HG02588 (cell line): ENCODE measurements around the gene PNLIPRP2.

Source experiments
- ATAC-seq: cut with Tn5 transposase; IDR thresholded peaks from one replicate; pipeline ENCODE4 v1.9.1; 2021; ENCODE audit warnings: mild to moderate bottlenecking, moderate library complexity; ENCODE audit not compliant: unreplicated experiment

PNLIPRP2 gene

DNA sequence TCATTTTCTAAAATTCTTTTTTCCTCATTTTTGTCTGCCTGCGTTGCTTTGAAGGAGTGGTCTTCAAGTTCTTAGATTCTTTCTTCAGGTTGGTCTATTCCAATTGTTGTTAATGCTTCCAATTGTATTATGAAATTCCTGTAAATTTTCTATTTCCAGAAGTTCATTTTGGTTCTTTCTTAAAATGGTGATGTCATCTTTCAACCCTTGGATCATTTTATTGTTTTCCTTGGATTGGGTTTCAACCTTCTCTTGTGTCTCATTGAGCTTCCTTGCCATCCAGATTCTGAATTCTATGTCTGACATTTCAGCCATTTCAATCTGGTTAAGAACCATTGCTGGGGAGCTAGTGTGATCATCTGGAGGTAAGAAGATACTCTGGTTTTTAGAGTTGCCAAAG lies 33.1 kb downstream of the PNLIPRP2 start:
- ATAC-seq, result no peak

DNA sequence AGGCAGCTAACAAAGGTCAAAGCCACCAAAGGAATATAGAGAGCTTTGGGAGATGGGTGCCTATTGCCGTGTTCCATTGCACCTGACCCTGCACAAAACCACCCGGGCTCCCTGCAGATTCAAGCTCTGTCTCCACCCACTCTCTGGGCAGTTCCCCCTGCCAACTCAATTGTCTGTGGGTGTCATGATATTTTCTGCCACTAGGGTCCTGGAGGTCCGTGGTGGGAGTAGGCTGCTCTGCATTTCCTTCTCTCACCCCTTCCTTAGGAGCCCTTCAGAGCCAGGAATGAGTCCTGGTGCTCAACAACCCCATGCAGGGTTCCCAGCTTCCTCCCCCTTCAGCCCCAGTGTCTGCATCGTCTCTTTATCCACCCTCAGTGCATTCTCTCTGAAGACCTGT lies 34.1 kb downstream of the PNLIPRP2 start:
- ATAC-seq, result no peak

GRCh38 chr10:116655568-116655967 lies 34.8 kb downstream of the PNLIPRP2 start:
- no peak for ATAC-seq

GRCh38 chr10:116656044-116656443 lies 35.3 kb downstream of the PNLIPRP2 start:
- no peak for ATAC-seq

DNA sequence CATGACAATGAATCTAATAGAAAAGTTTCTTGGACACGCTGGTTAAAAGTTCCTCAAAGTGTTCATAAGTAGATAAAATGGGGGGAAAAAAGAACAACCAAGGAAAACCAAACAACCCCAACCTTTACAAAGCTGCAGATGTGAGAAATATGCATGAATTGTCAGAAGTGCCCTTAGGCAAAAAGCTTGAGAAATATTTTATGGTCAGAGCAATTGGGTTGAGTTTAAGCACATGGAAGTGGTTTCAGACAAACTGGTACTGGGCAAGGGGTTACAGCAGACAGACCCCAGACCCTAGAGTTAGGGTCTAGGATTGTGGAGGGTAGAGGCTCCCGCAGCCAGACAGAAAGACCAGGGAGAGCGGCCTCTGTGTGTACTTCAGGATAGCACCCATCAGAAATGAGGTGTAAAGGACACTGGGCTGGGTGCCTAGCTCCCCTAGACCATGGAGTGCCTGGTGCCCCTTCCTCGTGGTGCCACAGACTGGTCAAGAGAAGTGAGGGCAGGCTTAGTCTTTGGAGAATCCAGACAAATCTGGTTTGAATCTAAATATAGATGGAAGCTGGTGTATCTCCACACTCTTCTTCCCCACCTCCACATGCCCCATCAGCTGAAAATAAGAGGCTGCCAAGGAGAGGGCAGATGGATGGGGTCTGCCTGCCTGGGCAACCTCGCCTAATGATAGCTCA lies 37.3 kb downstream of the PNLIPRP2 start:
- ATAC-seq, result no peak

- ATAC-seq, result no peak
Observed at GRCh38 chr10:116659049-116659670, 38.4 kb downstream of the PNLIPRP2 start.

DNA sequence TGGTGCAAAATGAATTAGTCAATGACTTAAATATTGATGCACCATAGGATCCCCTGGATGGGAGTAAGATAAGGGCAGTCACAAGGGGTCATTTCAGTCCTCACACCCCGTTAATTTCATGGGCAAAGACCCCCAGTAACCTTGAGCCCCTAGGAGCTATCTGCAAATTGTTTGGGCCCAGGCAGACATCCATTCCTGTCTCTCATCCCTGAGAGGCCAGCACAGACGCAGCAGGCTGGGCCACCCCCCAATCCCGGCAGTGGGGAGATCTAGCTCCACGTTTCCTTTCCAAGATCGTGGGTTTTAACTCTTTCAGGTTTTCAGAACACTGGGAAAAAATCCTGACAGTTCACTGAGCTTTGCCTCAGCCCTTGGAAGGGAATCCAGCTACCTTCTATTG lies 40.1 kb downstream of the PNLIPRP2 start:
- no peak for ATAC-seq

DNA sequence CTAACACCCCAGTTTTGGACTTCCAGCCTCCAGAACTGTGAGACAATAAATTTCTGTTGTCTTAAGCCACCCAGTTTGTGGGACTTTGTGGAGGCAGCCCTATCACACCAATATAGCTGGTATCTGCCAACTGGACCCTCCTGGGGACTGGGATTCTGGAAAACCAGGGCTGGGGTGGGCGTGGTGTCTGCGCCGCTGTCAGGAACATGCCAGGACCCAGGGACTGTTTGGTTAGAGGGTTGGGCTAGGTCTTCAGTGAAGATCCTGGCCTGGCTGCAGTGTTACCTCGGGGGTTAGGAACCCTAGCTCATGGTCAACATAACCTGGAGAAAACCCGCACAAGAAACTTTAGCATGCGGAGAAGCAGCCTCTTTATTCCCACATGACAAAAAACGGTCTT lies 42.6 kb downstream of the PNLIPRP2 start:
- ATAC-seq, result no peak

- ATAC-seq, result no peak
Observed at GRCh38 chr10:116664631-116665030, 43.9 kb downstream of the PNLIPRP2 start.

DNA sequence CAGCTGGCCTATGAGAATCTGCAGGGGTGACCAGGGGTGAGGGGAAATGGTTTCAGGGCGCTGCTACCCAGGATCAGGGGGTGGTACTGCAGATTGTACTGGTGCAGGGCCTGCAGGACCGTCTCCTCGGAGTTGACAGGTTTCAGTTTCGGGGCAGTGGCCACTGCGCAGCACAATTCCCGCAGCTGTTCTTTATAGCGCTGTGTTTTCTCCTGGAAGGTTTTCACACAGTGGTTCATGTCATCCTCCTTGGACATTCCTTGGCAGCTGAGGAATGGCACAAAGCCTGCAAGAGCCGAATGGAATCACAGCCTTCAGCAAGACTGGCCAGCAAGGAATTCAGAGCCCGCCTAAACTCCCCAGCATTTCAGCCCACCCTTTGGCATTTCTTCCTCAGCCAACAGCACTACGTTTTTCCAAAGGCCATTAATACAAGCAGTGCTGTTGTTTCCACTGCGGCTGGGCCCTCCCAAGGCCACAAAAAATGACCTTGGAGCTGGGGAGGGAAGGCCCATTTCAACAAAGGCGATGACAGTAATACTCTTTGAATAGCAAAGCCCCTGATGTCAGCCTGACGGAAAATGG lies 44.9 kb downstream of the PNLIPRP2 start:
- ATAC-seq, result no peak

DNA sequence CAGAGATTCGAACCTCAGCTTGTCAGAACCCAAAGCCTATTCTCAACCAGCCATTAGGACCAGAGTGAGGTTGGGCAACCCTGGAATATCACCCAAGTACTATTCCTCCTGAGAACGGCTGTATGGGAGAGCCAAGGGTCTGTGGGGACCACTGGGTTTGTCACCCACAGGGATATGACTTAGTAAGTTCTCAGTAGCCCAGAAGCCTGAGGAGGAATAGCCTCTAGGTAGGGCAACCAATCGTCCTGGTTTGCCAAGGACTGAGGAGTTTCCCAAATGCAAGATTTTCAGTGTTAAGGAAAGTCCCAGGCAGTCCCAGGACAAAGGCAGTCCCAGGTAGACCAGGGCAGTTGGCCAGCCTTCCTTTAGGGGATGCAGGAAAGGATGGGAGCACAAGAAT lies 46.7 kb downstream of the PNLIPRP2 start:
- ATAC-seq, result no peak

DNA sequence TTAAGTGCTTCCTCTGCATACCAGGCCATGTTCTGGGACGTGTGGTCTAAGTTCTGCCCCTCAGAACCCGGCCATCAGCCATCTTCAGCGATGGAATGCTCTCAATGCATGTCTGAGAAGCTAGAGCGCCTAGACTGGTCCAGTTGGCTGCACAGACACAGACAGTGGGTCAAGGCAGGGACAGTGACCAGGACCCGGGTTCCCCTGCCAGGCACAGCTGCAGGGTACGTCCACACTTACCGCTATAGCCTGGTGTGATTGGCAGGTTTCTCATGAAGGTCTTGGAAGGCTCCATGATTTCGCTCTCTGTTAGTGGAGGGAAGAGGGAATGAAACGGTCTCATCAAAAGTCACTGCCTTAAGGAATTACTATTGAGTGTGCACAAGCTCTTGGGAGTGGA lies 47.3 kb downstream of the PNLIPRP2 start:
- ATAC-seq, result no peak

DNA sequence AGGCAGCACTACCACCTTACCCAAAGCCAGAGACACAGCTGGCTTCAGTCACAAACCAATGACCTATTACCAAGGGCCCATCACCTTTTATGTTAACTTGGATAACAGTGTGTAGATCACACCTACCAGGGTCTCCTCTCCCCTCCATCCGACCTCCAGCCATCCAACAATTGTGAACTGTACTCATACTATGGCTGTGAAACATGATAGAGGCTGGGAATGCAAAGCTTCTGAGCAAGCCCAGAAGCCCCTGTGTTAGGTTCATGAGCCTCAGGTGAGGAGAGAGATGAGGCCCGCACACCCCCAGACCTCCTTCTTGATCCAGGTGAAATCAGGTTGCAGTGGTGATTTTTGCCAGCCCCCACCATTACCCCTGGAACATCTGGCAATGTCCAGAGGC lies 47.7 kb downstream of the PNLIPRP2 start:
- no peak for ATAC-seq

DNA sequence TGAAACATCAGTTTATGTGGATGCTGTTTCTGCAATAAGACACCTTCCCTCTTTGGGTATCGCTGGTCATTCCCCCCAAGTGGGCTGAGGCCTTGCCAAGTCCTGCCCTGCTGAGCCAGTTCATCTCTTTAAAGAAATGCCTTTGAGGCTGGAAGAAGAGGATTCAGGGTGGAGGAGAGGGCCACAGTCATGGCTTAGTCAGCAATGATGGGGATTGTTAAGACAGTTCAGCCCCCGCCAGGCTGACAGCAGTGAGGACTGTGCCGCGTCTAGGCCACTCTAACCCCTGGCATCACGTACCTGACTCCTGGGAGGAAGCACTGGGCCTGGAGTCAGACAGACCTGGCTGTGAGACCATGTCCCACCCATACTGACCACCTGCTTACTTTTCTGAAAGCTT lies 48.3 kb downstream of the PNLIPRP2 start:
- ATAC-seq, result no peak

DNA sequence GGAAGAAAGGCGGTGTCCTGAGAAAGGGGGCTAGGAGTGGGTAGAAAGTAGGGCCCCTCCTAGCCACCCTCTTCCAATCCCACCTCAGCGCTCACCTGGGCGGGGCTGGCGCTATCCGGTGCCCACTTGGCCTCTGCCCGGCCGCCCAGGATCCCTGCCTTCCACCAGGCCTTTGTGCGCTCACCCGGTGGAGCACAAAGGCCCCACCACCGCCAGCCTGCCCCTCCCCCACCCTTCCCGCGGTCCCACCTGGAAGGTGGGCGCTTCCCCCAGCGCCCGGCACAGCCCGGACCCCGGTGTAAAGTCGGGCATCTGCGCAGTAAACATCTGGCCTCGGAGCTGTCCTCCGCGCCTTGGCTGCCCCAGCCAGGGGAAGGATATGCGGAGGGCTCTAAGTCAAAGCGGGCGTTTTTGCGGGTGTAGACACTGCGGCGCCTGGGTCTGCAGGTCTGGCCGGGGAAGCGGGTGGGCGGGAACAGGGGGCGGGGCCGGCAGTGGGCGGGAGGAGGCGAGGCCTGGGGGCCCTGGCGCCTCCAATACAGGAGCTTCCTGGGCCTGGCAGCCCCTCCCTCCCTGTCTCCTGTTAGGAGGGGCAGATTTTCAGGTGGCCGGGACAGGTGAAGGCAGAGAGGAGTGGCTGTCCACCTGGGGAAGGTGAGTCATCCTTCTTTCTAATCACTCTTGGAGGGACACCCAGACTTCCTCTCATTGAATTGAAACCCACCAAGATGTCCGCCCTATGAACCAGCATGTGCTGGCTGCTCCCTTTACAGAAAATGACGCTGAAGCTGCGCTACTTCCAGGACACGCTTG lies 49.3 kb downstream of the PNLIPRP2 start:
- ATAC-seq, result no peak

GRCh38 chr10:116670706-116671105 lies 50.0 kb downstream of the PNLIPRP2 start:
- no peak for ATAC-seq

GRCh38 chr10:116671274-116671926 lies 50.6 kb downstream of the PNLIPRP2 start:
- ATAC-seq, result no peak

GRCh38 chr10:116672891-116673290 lies 52.1 kb downstream of the PNLIPRP2 start:
- ATAC-seq, result no peak

DNA sequence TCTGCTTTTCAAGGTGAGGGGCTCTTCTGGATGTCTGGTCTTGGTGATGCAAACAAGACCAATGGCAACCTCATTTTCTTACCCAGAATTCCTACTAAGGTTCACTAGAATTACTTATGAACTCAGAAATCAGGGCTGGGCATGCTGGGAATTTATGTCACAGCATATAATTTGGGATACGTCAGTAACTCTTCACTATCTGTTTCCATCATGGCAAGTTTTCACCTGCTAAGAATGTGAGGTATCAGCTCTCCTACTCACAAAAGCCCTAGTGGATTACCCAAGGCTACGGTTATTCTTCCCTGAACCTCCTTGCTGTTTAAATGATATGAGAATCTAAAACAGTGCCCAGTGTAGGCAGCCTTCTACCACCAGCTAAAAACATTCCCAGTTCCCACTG lies 53.1 kb downstream of the PNLIPRP2 start:
- no peak for ATAC-seq

GRCh38 chr10:116674901-116675423 lies 54.2 kb downstream of the PNLIPRP2 start:
- ATAC-seq, result no peak

DNA sequence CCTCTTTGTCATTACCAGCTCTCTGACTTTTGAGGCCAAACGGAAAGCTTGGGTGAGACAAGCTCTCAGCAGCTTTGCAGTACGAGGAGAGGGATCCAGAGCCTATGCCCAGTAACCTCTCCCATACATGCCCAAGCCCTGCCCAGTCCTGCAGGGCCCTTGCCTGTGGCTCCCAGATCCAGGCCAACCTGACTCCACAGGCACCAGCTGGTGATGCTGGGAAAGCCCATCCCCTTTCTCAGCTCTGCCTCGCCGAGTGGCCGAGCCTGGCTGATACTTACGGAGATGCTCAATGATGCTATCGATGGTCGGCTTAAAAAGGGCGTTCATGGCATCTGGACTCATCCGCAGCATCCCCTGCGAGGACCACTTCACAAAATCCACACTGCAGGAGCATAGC lies 55.4 kb downstream of the PNLIPRP2 start:
- ATAC-seq, result no peak
